ENCODE measurements around the gene ATL3. TPM values are rescaled to one million over a fixed set of nuclear protein-coding genes. Genes with fewer than 3 reads are reported as not detected.
"Not testable (repeated sequence)": the region's sequence is repeated elsewhere in the genome, so short reads cannot be mapped to it uniquely, and the experiment has no call there.

Gene ATL3
- total and polyA plus RNA-seq, 4 experiments from 2014 or later: 22.2 to 43.3 (median 34.9) TPM

- H3K27me3 Mint-ChIP-seq: no peaks in the 10 kb centered on the region
- no peak overlapping the region for H3K4me3 Mint-ChIP-seq
- POLR2A ChIA-PET (ENCODE audit: partially characterized antibody): interaction anchor here (1.0 kb wide), 1 partner anchor 32 kb away, joined by 3 read pairs; no protein-coding TSS in a partner anchor
- H3K27me3 ChIP-seq (ENCODE audit: insufficient read depth, low read length): no peaks in the 10 kb centered on the region
- no peaks in the 10 kb centered on the region for H3K9me3 ChIP-seq (ENCODE audit: control insufficient read depth in 1 of 2, low read length in 2 of 2)
- intact Hi-C loops (cut with micrococcal nuclease): loop anchor here (1.0 to 5.0 kb wide), 2 partner anchors 99 to 102 kb away; partner anchors contain the start of gene PLAAT4
- no peak overlapping the region for H3K27ac ChIP-seq (ENCODE audit: low read depth, low read length)
- H3K27ac Mint-ChIP-seq: peak overlapping the region in 4 of 7 donors; percentile 14 to 91 (median 47)
- H3K4me1 Mint-ChIP-seq: peaks cover 10 to 24% (median 13%) of the 10 kb centered on the region in 4 donors
- peaks cover 26% of the 10 kb centered on the region for H3K36me3 ChIP-seq (ENCODE audit: insufficient read depth, low read length)
- no peaks in the 10 kb centered on the region for H3K4me1 ChIP-seq (ENCODE audit: insufficient read depth, low read length)
- H3K4me3 ChIP-seq (ENCODE audit: low read length in 2 of 2): no peak overlapping the region
- CTCF ChIA-PET (ENCODE audit: partially characterized antibody): interaction anchor here (0.7 to 8.6 kb wide), 19 partner anchors 10 to 616 kb away, joined by 3 to 191 read pairs (median 4); partner anchors contain the start of genes ATL3, LGALS12, PLAAT4 and ZFTA
- peaks cover 35 to 48% of the 10 kb centered on the region in 2 donors for H3K36me3 Mint-ChIP-seq
- peak in 3 of 5 donors; percentile 9 to 20 (median 11) for DNase-seq
- no peaks in the 10 kb centered on the region for H3K9me3 Mint-ChIP-seq
Measured at GRCh38 chr11:63639199-63639832, 31.9 kb downstream of the ATL3 start.

DNA sequence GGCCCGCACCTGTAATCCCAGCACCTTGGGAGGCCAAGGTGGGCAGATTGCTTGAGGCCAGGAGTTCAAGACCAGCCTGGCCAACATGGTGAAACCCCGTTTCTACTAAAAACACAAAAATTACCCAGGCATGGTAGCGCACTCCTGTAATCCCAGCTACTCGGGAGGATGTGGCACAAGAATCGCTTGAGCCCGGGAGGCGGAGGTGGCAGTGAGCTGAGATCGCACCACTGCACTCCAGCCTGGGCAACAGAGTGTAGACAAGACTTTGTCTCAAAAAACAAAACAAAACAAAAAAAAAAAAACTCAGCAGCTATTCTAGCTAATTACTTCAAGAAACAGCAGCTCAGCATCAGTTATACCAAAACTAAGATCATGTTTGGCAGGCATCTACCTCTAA, 32.7 kb downstream of the ATL3 start:
- not testable (repeated sequence) for H3K27ac Mint-ChIP-seq

GRCh38 chr11:63635762-63636465, 35.3 kb downstream of the ATL3 start:
- peaks cover 22 to 39% of the 10 kb centered on the region in 2 donors for H3K36me3 Mint-ChIP-seq
- ChIA-PET POLR2A (ENCODE audit: partially characterized antibody) (interaction anchor here (0.7 to 1.8 kb wide), 3 partner anchors 22 to 156 kb away, joined by 3 to 8 read pairs (median 5); partner anchors contain the start of gene PLAAT3), CTCF (ENCODE audit: partially characterized antibody) (interaction anchor here (0.7 to 8.6 kb wide), 18 partner anchors 9 to 613 kb away, joined by 3 to 191 read pairs (median 3); partner anchors contain the start of genes PLAAT4 and PLAAT5)
- H3K4me1 ChIP-seq (ENCODE audit: insufficient read depth, low read length): no peaks in the 10 kb centered on the region
- no peak overlapping the region for H3K4me3 Mint-ChIP-seq
- H3K9me3 Mint-ChIP-seq: no peaks in the 10 kb centered on the region
- H3K4me3 ChIP-seq (ENCODE audit: low read length in 2 of 2): no peak overlapping the region
- no peaks in the 10 kb centered on the region for H3K9me3 ChIP-seq (ENCODE audit: control insufficient read depth in 1 of 2, low read length in 2 of 2)
- H3K27me3 Mint-ChIP-seq: no peaks in the 10 kb centered on the region
- intact Hi-C loops (cut with micrococcal nuclease): loop anchor here (1.0 to 5.0 kb wide), 3 partner anchors 99 to 601 kb away; partner anchors contain the start of gene PLAAT4
- H3K27ac ChIP-seq (ENCODE audit: low read depth, low read length): no peak overlapping the region
- peaks cover 21% of the 10 kb centered on the region for H3K36me3 ChIP-seq (ENCODE audit: insufficient read depth, low read length)
- peak; percentile 56 to 69 (median 66) for DNase-seq
- peaks cover 10 to 14% (median 10%) of the 10 kb centered on the region in 4 donors for H3K4me1 Mint-ChIP-seq
- H3K27me3 ChIP-seq (ENCODE audit: insufficient read depth, low read length): no peaks in the 10 kb centered on the region
- H3K27ac Mint-ChIP-seq: peak overlapping the region in 1 of 7 donors; percentile 7

More for the DNA sequence above, 32.7 kb downstream of the ATL3 start:
- H3K27me3 ChIP-seq (ENCODE audit: insufficient read depth, low read length); H3K4me3 Mint-ChIP-seq; H3K4me3 ChIP-seq (ENCODE audit: low read length in 2 of 2); H3K27me3 Mint-ChIP-seq; POLR2A ChIA-PET (ENCODE audit: partially characterized antibody); DNase-seq; H3K9me3 ChIP-seq (ENCODE audit: control insufficient read depth in 1 of 2, low read length in 2 of 2); H3K4me1 ChIP-seq (ENCODE audit: insufficient read depth, low read length); H3K9me3 Mint-ChIP-seq; H3K27ac ChIP-seq (ENCODE audit: low read depth, low read length): not testable (repeated sequence)
- CTCF ChIA-PET (ENCODE audit: partially characterized antibody): interaction anchor here (1.1 to 8.6 kb wide), 20 partner anchors 10 to 615 kb away, joined by 3 to 191 read pairs (median 4); partner anchors contain the start of genes ATL3, PLAAT4 and ZFTA
- H3K4me1 Mint-ChIP-seq: peaks cover 10 to 24% (median 13%) of the 10 kb centered on the region in 4 donors
- peaks cover 29 to 43% of the 10 kb centered on the region in 2 donors for H3K36me3 Mint-ChIP-seq
- peaks cover 25% of the 10 kb centered on the region for H3K36me3 ChIP-seq (ENCODE audit: insufficient read depth, low read length)
- intact Hi-C loops (cut with micrococcal nuclease): loop anchor here (5.0 kb wide), 1 partner anchor 101 kb away; the partner anchor contains the start of gene PLAAT4

DNA sequence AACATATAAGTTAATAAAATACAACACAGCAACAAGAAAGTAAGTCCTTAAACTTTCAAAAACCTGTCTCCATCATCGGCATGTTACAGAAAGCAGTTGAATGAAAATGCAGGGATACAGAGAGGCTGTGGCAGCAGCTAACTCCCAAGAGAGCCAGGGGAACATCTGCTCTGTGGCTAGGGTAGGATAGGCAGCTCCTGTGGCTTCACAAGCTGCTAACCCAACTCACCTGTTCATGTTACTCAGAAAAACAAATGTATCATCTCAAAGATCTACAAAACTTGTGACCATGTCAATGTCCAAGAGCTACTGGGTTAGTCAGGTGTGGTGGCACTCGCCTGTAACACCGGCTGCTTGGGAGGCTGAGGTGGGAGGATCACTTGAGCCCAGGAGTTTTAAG, 41.8 kb downstream of the ATL3 start:
- Mint-ChIP-seq H3K27me3 (no peaks in the 10 kb centered on the region), H3K9me3 (no peaks in the 10 kb centered on the region), H3K27ac (peak overlapping the region in 2 of 7 donors; percentile 21 to 41), H3K4me1 (peaks cover 0 to 1% (median 0%) of the 10 kb centered on the region in 4 donors), H3K4me3 (no peak overlapping the region), H3K36me3 (peaks cover 30 to 46% of the 10 kb centered on the region in 2 donors)
- ChIA-PET CTCF (ENCODE audit: partially characterized antibody) (interaction anchor here (1.3 to 3.8 kb wide), 4 partner anchors 8 to 150 kb away, joined by 4 to 23 read pairs (median 5); no protein-coding TSS in a partner anchor), POLR2A (ENCODE audit: partially characterized antibody) (no interaction called here)
- no peaks in the 10 kb centered on the region for H3K27me3 ChIP-seq (ENCODE audit: insufficient read depth, low read length)
- no peak for DNase-seq
- H3K36me3 ChIP-seq (ENCODE audit: insufficient read depth, low read length): peaks cover 23% of the 10 kb centered on the region
- no peaks in the 10 kb centered on the region for H3K4me1 ChIP-seq (ENCODE audit: insufficient read depth, low read length)
- no peak overlapping the region for H3K27ac ChIP-seq (ENCODE audit: low read depth, low read length)
- H3K4me3 ChIP-seq (ENCODE audit: low read length in 2 of 2): no peak overlapping the region
- intact Hi-C loops (cut with micrococcal nuclease): no loop called here
- no peaks in the 10 kb centered on the region for H3K9me3 ChIP-seq (ENCODE audit: control insufficient read depth in 1 of 2, low read length in 2 of 2)

DNA sequence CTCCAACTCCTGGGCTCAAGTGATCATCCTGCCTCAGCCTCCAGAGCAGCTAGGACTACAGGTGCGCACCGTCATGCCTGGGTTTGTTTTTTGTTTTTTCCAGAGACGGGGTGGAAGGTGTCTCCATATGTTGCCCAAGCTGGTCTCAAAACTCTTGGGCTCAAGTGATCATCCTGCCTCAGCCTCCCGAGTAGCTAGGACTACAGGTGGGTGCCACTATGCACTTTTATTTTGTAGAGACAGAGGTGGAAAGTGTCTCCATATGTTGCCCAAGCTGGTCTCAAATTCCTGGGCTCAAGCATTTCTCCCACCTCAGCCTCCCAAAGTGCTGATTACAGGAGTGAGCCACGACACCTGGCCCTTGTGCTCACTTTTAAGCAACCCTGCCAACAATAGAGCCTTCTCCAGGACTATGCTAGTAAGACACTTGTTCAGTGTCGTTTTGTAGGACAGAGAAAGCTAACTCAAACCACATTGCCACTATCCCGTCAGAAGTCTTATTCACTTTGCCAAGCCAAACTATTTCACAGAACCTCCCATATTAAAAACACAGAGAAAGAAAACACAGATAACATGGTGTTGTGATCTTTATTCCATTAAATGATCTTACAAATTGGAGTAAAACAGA, 47.5 kb downstream of the ATL3 start:
- peak overlapping the region in 2 of 7 donors; percentile 2 to 9 for H3K27ac Mint-ChIP-seq
- CTCF ChIA-PET (ENCODE audit: partially characterized antibody): interaction anchor here (1.1 to 2.8 kb wide), 3 partner anchors 12 to 146 kb away, joined by 3 to 10 read pairs (median 3); no protein-coding TSS in a partner anchor
- POLR2A ChIA-PET (ENCODE audit: partially characterized antibody): interaction anchor here (2.0 kb wide), 1 partner anchor 87 kb away, joined by 8 read pairs; the partner anchor contains the start of gene PLAAT4
- Histone ChIP-seq H3K9me3 (ENCODE audit: control insufficient read depth in 1 of 2, low read length in 2 of 2) (no peaks in the 10 kb centered on the region), H3K27ac (ENCODE audit: low read depth, low read length) (no peak overlapping the region), H3K36me3 (ENCODE audit: insufficient read depth, low read length) (no peaks in the 10 kb centered on the region), H3K27me3 (ENCODE audit: insufficient read depth, low read length) (no peaks in the 10 kb centered on the region), H3K4me1 (ENCODE audit: insufficient read depth, low read length) (no peaks in the 10 kb centered on the region), H3K4me3 (ENCODE audit: low read length in 2 of 2) (no peak overlapping the region)
- intact Hi-C loops (cut with micrococcal nuclease): no loop called here
- DNase-seq: no peak
- no peaks in the 10 kb centered on the region for H3K9me3 Mint-ChIP-seq
- peaks cover 3 to 9% of the 10 kb centered on the region in 2 donors for H3K36me3 Mint-ChIP-seq
- no peaks in the 10 kb centered on the region for H3K27me3 Mint-ChIP-seq
- no peak overlapping the region for H3K4me3 Mint-ChIP-seq
- H3K4me1 Mint-ChIP-seq: peaks cover 0 to 3% (median under 1%) of the 10 kb centered on the region in 4 donors

DNA sequence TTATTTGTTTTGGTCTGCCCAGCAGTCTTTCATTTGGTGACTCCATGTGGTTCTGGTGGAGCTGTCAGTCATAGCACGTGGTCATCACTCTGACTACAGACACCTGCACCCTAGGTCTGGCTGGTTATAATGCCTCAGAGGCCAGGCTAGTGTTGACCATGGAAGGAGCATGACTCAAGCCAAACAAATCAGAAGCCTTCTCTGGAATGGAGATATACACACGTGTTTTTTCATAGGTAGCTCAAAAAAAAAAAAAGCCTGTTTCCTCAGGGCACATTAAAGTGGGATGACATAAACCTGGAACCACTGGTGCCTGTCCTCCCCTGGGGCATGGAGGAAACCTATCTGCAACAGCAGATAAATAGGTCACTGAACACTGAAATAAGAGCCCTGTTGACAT, 48.9 kb downstream of the ATL3 start:
- no peaks in the 10 kb centered on the region for H3K27me3 Mint-ChIP-seq

More for the DNA sequence above, 48.9 kb downstream of the ATL3 start:
- no peaks in the 10 kb centered on the region for H3K27me3 ChIP-seq (ENCODE audit: insufficient read depth, low read length)
- H3K4me1 ChIP-seq (ENCODE audit: insufficient read depth, low read length): no peaks in the 10 kb centered on the region
- H3K4me3 ChIP-seq (ENCODE audit: low read length in 2 of 2): no peak overlapping the region
- Mint-ChIP-seq H3K9me3 (no peaks in the 10 kb centered on the region), H3K27ac (peak overlapping the region in 1 of 7 donors; percentile 16), H3K4me3 (no peak overlapping the region), H3K36me3 (peaks cover 0 to 1% of the 10 kb centered on the region in 2 donors), H3K4me1 (peaks cover 0 to 3% (median under 1%) of the 10 kb centered on the region in 4 donors)
- no peaks in the 10 kb centered on the region for H3K36me3 ChIP-seq (ENCODE audit: insufficient read depth, low read length)
- CTCF ChIA-PET (ENCODE audit: partially characterized antibody): interaction anchor here (1.1 to 2.8 kb wide), 2 partner anchors 143 to 145 kb away, joined by 3 to 10 read pairs; no protein-coding TSS in a partner anchor
- intact Hi-C loops (cut with micrococcal nuclease): no loop called here
- POLR2A ChIA-PET (ENCODE audit: partially characterized antibody): interaction anchor here (2.0 kb wide), 1 partner anchor 85 kb away, joined by 8 read pairs; the partner anchor contains the start of gene PLAAT4
- no peak overlapping the region for H3K27ac ChIP-seq (ENCODE audit: low read depth, low read length)
- H3K9me3 ChIP-seq (ENCODE audit: control insufficient read depth in 1 of 2, low read length in 2 of 2): no peaks in the 10 kb centered on the region
- no peak for DNase-seq
